HG03521 (cell line): Measurements from ENCODE around the gene PYGB.

Experiments
- ATAC-seq: cut with Tn5 transposase; IDR thresholded peaks from one replicate; pipeline ENCODE4 v1.9.1; 2021; ENCODE audit warnings: mild to moderate bottlenecking, moderate library complexity; ENCODE audit not compliant: unreplicated experiment

PYGB gene

GRCh38 chr20:25215521-25215920 is 32.4 kb upstream of the PYGB start:
- no peak for ATAC-seq

- ATAC-seq, result no peak
Observed at GRCh38 chr20:25216199-25216945, 31.5 kb upstream of the PYGB start.

GRCh38 chr20:25217161-25218108 is 30.4 kb upstream of the PYGB start:
- ATAC-seq, result no peak

- ATAC-seq, result no peak
Observed at GRCh38 chr20:25218109-25218486, 29.8 kb upstream of the PYGB start.

GRCh38 chr20:25218492-25218891 is 29.4 kb upstream of the PYGB start:
- no peak for ATAC-seq

GRCh38 chr20:25219365-25219764 is 28.5 kb upstream of the PYGB start:
- no peak for ATAC-seq

- no peak for ATAC-seq
Observed at GRCh38 chr20:25220021-25220730, 27.7 kb upstream of the PYGB start.

- no peak for ATAC-seq
Observed at GRCh38 chr20:25220810-25221591, 26.9 kb upstream of the PYGB start.

GRCh38 chr20:25221592-25222460 is 26.1 kb upstream of the PYGB start:
- ATAC-seq, result no peak

- ATAC-seq, result no peak
Observed at GRCh38 chr20:25222461-25223178, 25.3 kb upstream of the PYGB start.

GRCh38 chr20:25223179-25223661 is 24.7 kb upstream of the PYGB start:
- no peak for ATAC-seq

GRCh38 chr20:25223765-25224720 is 23.8 kb upstream of the PYGB start:
- no peak for ATAC-seq

- ATAC-seq, result no peak
Observed at GRCh38 chr20:25224941-25225340, 22.9 kb upstream of the PYGB start.

GRCh38 chr20:25225642-25226432 is 22.0 kb upstream of the PYGB start:
- no peak for ATAC-seq

- ATAC-seq, result no peak
Observed at GRCh38 chr20:25226433-25227316, 21.2 kb upstream of the PYGB start.

GRCh38 chr20:25227317-25227831 is 20.5 kb upstream of the PYGB start:
- no peak for ATAC-seq
